Fibroblast of skin of scalp (primary cell): ENCODE measurements around the gene BMP6.

ENCODE experiments used
- DNase-seq: peaks from one replicate; pipeline ENCODE4 v3.0.0-alpha.2; 2013

Gene BMP6

DNA sequence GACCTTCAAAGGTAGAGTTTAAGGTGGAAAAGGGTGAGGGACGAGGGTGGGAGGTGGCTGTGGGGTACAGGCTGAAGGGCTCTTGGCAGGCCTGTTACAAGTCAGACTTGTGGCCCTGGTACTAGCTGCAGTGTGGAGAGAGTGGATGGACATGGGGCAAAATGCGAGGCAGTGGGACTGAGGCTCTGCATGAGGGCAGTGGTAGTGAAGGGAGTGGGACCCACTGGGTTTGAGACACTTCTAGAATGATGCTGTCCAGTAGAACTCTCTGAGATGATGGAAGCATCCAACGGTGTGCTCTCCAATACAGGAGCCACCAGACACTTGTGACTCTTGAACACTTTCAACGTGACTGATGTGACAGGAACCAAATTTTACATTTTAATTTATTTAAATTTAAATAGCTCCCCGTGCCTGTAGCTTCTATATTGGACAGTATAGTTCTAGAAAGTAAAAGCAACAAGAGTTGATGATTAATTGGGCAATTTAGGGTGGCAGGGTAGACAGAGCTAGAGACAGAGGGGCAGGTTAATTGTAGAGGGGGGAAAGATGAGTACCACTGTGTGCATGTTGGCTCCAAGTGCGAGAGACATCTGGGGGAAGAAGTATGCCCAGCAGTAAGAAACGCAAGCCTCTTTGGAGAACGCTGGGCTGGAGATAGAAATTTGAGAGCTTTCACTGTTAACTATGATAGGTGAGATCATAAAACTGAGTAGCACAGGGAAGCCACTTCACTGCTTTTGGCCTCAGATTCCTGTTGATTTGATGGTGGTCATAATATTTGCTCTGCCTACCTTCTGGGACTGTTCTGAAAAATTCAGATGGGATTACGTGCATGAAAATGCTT is 107.2 kb downstream of the BMP6 start:
- DNase-seq, result no peak

DNA sequence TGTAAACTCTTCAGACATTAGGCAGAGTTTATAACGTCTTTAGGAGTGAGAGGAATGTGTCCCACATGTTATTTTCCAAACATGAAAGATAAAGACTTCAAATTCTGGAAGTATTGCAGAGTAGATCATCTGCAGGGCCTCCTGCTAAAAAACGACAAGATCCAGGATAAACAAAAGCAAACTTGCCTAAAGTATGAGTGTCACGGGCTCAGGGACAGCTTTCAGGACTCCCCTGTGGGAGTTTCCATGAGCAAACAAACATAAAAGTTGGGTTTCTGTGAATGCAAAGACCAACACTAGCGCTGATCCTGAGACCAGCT is 107.8 kb downstream of the BMP6 start:
- no peak for DNase-seq

DNA sequence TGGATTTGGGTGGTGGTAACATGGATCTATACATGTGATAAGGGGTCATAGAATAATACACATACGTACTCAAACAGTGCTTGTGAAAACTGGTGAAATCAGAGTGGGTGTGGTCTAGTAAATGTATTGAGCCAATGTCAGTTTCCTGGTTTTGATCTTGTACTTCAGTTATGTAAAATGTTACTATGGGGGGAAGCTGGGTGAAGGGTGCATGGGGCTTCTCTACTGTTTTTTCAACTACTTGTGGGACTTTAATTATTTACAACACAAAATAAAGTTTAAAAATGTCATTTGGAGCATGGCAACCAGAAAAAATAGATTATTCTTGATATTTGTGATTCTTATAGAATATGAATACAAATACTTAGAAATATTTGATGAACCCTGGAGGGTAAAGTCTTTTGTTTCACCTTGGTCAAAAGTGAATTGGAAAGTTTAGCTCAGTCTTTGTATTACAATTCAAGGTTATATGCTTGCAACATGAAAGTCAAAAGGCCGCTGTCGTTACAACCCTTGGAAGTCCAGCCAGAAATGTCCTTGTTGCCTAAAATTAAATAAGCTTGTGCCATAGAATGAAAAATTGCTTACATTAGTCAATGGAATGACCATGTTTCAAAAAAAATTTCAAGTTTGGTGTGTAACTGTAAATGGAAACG is 110.6 kb downstream of the BMP6 start:
- no peak for DNase-seq

DNA sequence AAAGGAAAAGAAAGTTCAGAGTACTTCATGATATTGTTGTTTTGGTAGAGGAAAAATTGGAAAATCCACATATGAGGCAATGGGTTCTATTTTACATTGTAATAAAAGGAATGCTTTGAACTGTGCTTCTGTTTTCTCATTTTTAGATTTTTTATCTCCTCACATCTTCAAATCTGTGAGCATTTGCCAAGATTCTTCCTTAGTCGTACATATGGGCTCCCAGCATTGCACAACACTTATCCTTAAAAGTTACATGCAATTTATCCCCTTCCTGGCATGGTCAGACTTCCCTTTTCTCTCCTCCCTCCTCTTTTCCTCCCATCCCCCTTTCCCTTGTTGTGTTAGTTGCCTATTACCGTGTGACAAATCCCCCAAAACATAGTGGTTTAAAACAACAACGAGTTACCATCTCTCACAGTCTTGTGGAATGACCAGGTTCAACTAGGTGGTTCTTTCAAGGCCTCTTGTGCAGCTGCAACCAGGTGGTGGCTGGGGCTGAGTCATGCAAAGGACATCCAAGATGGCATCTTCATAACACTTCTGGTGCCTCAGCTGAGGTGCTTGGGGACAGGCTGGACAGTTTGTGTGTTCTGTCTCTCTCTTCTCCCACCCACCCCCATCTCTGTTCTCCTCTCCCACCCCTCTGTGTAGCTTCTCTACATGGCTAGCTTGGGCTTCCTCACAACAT is 116.0 kb downstream of the BMP6 start:
- DNase-seq, result no peak

DNA sequence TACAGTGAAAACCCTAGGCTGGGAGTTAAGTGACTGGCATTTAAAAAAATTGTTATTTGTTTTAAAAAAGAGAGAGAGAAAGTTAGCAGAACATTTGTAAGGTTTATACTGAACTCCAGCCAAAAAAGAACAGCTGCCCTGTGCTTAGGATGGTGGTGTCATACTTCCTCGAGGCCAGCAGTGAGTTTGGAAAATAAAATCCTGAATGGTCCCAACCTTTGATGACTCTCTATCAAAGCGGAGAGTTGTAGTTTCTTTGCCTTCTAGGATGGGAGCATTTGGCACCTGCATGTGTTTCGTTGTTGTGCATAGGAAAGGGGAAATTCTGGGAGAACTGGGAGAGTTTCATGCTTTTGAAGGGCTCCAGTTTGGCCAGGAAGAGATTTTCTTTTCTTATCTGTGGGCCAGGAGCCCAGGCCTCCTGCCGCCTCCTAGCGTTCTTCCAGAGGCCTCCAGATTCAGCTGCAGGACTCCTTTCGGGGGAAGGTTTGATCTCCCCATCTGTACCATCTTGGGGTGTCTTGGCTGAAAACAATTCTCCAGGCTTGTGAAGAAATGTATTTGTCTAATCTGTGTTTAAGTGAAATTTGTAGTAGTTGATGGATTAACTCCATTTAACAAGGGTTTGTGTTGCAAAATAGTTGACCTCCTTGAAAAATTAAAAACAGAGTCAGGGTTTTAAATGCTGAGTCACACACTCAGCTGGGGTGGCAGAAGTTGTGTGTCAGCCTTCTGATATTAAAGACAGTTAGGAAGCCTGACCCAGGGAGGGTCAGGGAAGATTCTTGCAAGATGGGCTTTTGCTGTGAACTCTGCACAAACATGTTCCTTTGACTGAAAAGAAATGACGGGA is 121.3 kb downstream of the BMP6 start:
- DNase-seq, result peak; percentile 55

DNA sequence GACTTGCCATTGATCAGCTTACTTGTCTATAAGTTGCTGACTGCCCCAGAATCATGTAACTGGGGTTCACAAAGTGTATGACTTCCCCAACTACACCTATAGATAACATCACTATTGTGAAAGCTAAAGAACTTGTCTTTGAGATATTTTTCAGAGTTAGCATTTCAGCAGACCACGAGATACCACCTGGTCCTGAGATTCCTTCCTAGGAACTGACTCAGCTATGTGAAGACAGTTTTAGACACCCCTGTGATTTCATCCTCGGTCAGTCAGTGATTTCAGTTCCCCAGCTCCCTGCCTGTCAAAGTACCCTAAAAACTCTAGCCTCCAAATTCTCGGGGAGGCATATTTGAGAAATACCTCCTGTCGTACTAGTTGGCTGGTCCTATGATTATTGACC is 122.3 kb downstream of the BMP6 start:
- DNase-seq, result no peak

DNA sequence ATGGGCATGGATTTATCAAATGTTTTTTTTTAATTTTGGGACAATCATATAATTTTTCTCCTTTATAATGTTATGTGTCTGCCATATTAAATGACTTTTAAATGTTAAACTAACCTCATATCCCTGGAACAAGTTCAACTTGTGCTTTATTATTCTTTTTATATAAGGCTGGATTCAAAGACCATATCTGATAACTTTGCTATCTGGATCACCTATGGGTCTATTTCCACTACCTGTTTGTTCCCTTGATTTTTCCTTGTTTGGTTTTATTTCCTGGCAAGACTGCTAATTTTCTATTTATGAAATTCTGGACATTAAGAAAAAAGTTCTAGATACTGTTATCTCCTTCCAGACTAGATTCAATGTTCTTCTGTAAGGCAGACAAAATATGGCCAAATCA is 125.9 kb downstream of the BMP6 start:
- DNase-seq, result no peak

DNA sequence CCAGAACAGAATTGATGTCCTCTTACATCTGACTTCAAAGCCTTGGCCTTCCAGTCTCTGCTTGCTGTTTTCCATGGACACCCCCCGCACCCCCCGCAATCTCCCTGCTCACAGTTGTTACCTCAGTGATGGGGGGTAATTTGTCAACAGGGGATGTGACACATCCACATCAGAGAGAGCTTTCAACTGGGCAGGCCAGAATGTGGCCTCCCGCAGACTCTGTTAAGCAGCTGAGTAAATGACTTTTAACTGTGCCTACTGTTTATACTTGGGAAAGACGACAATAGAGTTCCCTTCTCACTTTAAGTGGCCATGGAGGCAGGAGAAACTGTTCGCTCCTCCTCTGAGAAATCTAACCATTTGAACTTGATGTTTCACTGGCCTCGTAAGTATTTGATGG is 133.7 kb downstream of the BMP6 start:
- DNase-seq, result no peak

DNA sequence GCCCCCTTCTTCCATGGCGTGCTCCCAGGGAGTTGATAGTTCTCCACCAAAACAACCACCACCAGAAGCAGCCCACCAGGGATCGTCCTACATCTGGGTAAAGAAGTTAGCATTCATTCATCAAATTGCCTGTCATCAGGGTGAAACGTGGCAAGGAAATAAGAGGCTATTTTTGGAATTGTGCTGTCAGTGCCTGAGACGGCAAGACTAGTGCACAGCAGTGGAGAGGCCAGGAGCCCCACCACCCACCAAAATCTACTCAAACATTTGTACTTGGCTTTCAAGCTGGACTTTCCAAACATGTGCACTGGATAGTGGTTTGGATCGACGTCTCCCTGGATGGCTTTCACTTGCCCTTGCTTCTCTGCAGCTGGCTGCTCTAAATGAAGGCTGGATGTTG is 139.9 kb downstream of the BMP6 start:
- DNase-seq, result peak; percentile 33

DNA sequence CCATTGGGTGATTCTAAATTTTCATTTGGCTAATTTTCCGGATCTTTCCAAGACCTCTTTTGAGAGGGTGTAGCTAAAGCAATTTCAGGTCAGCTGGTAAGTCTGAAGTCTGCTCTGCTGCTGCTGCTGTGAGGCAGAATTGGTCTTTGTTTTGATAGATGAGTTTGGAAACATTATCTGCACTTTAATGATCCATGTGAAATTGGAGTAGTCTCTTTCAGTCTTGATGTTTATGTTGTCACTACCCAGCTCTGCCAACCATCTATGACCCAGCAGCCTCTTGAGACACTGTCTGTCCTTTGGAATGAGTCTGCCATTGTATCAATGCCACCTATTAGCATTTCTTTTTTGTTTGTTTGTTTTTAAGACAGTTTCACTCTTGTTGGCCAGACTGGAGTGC is 140.6 kb downstream of the BMP6 start:
- DNase-seq, result no peak

DNA sequence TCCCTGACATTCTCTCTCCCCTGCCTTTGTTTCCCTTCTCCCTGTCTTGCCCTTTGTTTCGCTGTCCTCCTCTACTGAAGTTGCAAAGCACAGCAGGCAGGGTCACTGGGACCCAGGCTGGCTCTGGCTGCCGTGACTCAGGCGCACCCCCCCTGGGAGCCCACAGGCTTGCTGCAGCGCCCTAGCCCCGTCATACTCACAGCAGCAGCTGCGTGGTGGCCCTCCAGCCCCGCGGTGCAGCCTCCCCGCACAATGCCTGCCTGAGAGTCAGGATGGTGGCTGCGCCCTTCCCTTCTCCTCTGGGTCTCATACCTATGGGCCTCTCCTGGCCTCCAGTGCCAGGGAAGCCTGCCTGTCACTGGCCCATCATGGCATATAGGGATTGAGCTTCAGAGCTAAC is 143.0 kb downstream of the BMP6 start:
- no peak for DNase-seq

DNA sequence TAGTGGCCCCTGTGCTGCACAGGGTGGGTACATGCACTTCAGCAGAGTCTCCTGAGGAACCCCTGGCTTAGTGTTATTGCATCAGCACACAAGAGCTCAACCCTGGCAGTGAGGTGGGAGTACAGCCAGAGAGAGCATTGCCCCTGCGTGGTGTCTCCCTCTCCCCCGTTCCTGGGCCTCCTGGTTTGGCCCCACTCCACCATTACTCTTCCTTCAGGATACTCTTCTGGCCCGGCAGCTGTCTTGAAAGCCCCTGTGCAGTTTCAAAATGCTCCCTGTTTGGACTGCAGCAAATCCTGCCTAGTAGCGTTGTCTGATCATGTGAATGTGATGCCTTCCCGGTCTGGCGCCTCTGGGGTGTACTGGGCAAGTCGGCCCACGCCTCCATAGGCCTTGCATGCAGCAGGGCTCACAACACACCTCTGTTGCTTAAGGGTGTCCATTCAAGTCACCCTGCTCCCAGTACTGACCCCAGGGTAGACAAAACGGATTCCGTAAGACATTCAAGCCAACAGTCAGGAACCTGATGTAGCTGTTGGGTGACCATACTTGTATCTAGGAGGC is 152.6 kb downstream of the BMP6 start:
- DNase-seq, result no peak

DNA sequence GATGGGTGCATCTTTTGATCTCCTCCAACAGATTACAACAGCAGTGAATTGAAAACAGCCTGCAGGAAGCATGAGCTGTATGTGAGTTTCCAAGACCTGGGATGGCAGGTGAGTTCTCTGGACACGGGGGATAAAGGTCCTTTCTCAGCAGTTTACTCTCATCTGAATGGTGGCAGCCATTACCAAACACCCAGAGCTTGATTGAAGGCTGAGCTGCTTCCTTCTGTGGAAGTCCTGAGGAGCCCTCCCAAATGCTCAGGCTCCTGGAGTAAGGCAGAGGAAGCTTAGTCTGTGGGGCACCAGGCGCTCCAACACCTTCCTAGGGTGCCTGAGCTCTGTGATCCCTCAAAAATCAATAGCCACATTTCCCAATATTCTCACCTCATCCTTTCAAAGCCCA is 153.1 kb downstream of the BMP6 start:
- no peak for DNase-seq

DNA sequence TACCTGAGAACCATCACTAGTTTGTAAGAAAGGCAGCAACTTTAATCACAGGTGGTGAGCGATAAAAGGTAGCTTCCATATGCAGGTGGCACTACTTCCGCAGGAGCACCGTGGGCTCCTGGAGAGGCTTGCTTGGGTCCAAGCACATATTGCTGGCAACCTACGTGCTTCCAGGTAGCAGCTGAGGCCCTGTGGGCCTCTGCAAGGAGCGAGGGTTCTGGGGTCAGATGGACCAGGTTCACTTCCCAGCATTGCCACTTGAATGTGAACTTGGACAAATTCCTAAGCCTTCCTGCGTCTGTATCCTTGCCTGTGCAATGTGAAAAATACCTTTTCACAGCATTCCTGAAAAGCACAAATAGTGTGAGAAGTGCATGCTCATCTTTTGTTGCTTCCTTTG is 153.7 kb downstream of the BMP6 start:
- DNase-seq, result no peak

DNA sequence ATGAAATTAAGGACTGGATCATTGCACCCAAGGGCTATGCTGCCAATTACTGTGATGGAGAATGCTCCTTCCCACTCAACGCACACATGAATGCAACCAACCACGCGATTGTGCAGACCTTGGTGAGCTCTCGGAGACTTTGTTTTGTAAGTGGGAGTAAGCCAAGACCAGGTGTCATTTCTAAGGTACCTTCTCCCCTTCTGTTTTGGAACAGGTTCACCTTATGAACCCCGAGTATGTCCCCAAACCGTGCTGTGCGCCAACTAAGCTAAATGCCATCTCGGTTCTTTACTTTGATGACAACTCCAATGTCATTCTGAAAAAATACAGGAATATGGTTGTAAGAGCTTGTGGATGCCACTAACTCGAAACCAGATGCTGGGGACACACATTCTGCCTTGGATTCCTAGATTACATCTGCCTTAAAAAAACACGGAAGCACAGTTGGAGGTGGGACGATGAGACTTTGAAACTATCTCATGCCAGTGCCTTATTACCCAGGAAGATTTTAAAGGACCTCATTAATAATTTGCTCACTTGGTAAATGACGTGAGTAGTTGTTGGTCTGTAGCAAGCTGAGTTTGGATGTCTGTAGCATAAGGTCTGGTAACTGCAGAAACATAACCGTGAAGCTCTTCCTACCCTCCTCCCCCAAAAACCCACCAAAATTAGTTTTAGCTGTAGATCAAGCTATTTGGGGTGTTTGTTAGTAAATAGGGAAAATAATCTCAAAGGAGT is 154.2 kb downstream of the BMP6 start:
- no peak for DNase-seq

DNA sequence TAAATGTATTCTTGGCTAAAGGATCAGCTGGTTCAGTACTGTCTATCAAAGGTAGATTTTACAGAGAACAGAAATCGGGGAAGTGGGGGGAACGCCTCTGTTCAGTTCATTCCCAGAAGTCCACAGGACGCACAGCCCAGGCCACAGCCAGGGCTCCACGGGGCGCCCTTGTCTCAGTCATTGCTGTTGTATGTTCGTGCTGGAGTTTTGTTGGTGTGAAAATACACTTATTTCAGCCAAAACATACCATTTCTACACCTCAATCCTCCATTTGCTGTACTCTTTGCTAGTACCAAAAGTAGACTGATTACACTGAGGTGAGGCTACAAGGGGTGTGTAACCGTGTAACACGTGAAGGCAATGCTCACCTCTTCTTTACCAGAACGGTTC is 154.8 kb downstream of the BMP6 start:
- no peak for DNase-seq

DNA sequence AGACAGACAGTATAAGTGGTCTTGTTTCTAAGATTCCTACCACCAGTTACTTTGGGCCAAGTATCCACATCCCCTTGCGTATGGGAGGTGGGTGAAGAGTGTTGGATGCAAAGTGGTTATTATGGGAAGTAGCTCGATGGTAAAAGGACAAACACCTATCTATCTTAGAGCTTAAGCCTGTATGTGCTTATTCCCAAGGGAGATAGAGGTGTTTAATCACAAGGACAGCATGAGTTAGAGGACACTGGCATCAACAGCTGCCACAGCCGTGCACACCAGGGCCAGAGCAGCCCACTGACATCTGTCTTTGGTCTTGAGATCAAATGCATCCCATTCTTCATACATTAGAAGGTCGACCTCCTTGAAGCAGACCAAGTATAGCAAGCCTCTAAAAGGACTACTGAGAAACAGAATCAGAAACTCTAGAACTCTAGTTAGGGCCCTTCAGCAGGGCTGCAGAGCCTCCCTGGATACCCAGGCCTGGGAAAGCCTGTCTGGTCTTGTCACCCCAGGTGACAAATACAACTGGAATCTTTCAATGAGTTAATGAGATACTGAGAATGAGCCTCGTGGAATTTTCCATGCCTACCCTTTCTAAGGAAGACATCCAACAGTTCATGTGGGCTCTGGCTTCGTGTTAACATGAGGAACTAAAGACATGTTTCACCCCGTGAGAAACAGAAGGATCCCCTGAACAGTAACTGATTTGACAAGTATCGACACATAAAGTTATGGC is 156.0 kb downstream of the BMP6 start:
- no peak for DNase-seq

DNA sequence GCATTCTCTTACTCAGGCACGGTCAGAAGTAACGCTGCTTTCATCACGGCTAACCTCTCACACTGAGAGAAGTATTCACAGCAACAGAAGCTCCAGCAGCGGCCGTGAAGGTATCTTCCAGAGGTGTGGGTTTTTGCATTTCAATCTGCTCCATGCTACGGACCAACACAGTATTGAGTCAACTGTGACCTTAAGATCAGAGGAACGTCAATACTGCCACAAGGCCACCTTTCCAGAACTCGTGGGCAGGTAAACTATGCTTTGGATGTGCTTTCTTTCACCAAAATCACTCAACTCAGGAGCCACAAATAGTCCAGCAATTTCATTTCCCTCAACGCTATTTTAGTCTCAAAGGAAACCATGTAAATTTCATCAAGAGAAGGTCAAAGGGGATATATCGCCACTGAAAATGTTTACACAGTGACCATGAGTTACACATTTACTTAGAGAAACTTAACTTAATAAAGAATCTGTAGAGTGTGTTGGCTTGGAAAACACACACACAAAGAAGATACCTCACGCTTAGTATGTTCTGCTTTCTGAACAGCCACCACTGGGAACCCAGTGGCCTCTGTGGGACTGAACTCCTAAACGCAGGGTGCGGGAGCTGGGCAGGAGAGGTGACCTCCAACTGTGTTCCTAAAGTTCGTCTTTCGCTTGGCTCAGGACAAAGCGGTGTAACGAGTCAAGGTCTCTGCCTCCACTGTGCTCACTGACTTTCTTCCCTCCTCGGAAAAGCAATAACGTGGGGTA is 156.8 kb downstream of the BMP6 start:
- DNase-seq, result no peak

DNA sequence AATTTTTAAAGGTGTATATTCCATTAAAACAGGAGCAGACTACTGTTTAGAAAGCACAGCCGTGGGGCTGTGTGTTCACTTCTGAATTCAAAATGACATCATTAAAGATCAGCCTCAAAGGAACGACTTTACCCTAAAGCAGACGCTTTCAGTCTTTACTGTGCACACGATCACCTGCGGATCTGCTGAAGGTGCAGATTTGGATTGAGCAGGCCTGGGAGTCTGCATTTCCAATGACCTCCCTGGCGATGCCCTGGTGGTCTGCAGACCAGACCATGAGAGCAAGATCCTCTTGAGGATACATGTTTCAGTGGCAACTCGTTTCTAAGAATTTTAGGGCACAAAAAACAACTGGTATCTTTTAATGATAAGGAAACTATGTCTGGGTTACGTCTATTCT is 157.5 kb downstream of the BMP6 start:
- DNase-seq, result no peak

DNA sequence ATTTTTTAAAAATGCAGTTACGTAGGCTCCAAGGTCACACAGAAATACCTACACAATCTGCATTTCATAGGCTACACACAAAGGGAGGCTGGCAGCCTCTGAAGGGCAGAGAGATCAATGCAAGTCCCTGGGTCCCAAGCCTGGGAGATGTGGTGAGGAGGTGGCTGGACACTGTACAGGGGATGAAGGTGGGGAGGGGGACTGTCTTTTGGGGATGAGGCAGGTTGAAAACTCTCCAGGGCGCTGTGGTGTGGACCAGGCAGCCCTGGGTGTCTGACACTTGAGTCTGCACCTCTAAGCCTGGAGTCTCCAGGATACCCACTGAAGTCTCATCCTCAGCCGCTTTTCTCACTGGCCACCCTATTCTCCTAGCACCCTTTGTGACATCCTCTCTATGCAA is 160.2 kb downstream of the BMP6 start:
- DNase-seq, result no peak
